Activated T-cell treated with anti-CD3 and anti-CD28 coated beads, Interleukin-2, amount 50 U/mL, for 4 hours (primary cell): ENCODE data around the gene LAMC1. TPM values are rescaled to one million over a fixed set of nuclear protein-coding genes. Genes with fewer than 3 reads are reported as not detected.

Experiments used
- ATAC-seq, 2 donors: fragments of 200-7000 bp; cut with Tn5 transposase; one replicate each; pipeline ENCODE4 v1.10.0; 2021
- DNase-seq: peaks from one replicate; pipeline ENCODE4 v3.0.0-alpha.2; 2020
- H3K27me3 Mint-ChIP-seq: one replicate; pipeline ENCODE4 v1.8.0; 2021; ENCODE audit warnings: low read depth, mixed read lengths
- H3K36me3 Mint-ChIP-seq: one replicate; pipeline ENCODE4 v1.8.0; 2022; ENCODE audit warnings: mixed read lengths; ENCODE audit not compliant: insufficient read depth
- H3K4me1 Mint-ChIP-seq: one replicate; pipeline ENCODE4 v1.8.0; 2021; ENCODE audit warnings: low read depth, mixed read lengths
- H3K4me3 Mint-ChIP-seq: one replicate; pipeline ENCODE4 v1.8.0; 2021; ENCODE audit warnings: mild to moderate bottlenecking, moderate library complexity, mixed read lengths
- H3K9me3 Mint-ChIP-seq: one replicate; pipeline ENCODE4 v1.8.0; 2021; ENCODE audit warnings: mixed read lengths
- total RNA-seq, 3 donors: library from RNA; stranded (reverse); gene quantifications; one replicate each; pipeline ENCODE4 v1.2.1, GENCODE V29; 2021

Gene LAMC1
- total RNA-seq, 3 donors from 2014 or later: 0.61 to 1.0 (median 0.84) TPM

DNA sequence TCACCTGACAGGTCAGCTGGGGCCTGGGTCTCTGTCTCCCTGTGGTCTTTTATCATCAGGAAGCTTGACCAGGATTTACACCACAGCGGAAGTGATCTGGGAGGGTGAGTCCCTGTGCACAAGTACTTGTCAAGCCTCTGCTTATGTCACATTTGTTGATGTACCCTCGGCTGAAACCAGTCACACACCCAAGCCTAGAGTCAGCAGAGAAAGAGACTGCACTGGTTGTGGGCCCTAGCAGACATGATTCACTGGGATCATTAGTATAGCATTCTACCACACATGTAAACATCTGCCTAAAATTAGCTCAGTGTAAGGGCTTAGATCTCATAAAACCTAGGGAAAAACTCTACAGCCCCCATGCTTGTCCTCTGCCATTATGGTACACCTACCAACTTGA lies 83.5 kb downstream of the LAMC1 start:
- no peaks in the 10 kb centered on the region for H3K36me3 Mint-ChIP-seq
- ATAC-seq (no peak), DNase-seq (no peak)
- H3K9me3 Mint-ChIP-seq: no peaks in the 10 kb centered on the region
- H3K27me3 Mint-ChIP-seq: no peaks in the 10 kb centered on the region
- H3K4me1 Mint-ChIP-seq: no peaks in the 10 kb centered on the region
- no peak overlapping the region for H3K4me3 Mint-ChIP-seq

DNA sequence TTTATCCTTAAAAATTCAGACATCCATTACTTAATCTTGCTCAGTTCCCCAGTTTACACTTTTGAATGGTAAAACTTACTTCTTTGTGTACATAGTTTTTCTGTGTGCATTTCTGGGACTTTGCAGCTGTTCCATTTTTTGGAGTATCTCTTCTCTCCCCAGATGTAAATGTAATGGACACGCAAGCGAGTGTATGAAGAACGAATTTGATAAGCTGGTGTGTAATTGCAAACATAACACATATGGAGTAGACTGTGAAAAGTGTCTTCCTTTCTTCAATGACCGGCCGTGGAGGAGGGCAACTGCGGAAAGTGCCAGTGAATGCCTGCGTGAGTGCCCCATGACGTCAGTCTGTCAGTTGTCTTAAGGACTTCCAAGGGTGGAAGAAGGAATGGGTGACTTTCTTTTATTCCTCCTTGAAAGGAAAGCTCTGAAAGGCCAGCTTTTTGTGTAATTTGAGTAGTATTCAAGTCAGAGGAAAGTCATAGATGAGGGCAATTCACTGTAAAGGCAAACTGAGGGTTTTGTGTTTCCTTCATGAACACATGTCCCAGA lies 87.2 kb downstream of the LAMC1 start:
- no peaks in the 10 kb centered on the region for H3K27me3 Mint-ChIP-seq
- DNase-seq: no peak
- ATAC-seq: no peak

DNA sequence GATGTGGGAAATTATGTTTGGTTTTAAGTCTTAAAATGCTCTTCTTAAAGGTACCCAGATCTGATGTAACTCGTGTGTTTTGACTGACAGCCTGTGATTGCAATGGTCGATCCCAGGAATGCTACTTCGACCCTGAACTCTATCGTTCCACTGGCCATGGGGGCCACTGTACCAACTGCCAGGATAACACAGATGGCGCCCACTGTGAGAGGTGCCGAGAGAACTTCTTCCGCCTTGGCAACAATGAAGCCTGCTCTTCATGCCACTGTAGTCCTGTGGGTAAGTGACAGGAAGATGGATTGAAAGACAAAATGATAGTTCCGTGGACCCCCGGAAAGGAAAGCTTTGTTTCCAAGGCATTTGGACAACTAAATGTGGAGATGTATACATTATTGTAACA lies 91.2 kb downstream of the LAMC1 start:
- Mint-ChIP-seq H3K27me3 (no peaks in the 10 kb centered on the region), H3K4me1 (no peaks in the 10 kb centered on the region), H3K36me3 (no peaks in the 10 kb centered on the region), H3K9me3 (no peaks in the 10 kb centered on the region), H3K4me3 (no peak overlapping the region)
- DNase-seq: no peak
- ATAC-seq: no peak

More for the DNA sequence above, 87.2 kb downstream of the LAMC1 start:
- Mint-ChIP-seq H3K4me3 (no peak overlapping the region), H3K36me3 (no peaks in the 10 kb centered on the region), H3K4me1 (no peaks in the 10 kb centered on the region), H3K9me3 (no peaks in the 10 kb centered on the region)

DNA sequence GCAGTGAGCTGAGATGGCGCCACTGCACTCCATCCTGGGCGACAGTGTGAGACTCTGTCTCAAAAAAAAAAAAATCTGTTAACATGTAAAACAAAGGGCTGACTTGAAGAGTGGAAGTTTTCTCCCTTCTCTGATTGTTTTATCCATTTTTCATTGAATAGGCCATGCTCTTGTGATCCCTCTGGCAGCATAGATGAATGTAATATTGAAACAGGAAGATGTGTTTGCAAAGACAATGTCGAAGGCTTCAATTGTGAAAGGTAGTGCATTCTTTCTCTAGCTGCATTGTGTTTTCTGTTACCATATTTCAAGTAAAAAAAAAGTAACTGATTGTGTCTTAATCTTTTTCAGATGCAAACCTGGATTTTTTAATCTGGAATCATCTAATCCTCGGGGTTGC lies 93.2 kb downstream of the LAMC1 start:
- DNase-seq (no peak), ATAC-seq (no peak)
- Mint-ChIP-seq H3K4me3 (no peak overlapping the region), H3K4me1 (no peaks in the 10 kb centered on the region), H3K36me3 (no peaks in the 10 kb centered on the region), H3K9me3 (no peaks in the 10 kb centered on the region), H3K27me3 (no peaks in the 10 kb centered on the region)

DNA sequence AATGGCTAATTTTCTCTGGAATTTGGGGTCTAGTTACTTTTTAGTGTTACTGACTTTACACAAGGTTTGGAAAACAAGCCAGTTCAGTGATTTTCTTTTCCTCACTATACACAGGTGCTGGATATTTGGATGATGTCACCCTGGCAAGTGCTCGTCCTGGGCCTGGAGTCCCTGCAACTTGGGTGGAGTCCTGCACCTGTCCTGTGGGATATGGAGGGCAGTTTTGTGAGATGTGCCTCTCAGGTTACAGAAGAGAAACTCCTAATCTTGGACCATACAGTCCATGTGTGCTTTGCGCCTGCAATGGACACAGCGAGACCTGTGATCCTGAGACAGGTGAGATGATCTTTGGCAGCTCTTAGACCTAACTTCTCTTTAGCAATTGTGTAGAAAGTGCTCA lies 98.4 kb downstream of the LAMC1 start:
- Mint-ChIP-seq H3K9me3 (no peaks in the 10 kb centered on the region), H3K4me1 (peaks cover 1% of the 10 kb centered on the region), H3K4me3 (no peak overlapping the region), H3K36me3 (no peaks in the 10 kb centered on the region), H3K27me3 (no peaks in the 10 kb centered on the region)
- ATAC-seq: no peak
- no peak for DNase-seq

DNA sequence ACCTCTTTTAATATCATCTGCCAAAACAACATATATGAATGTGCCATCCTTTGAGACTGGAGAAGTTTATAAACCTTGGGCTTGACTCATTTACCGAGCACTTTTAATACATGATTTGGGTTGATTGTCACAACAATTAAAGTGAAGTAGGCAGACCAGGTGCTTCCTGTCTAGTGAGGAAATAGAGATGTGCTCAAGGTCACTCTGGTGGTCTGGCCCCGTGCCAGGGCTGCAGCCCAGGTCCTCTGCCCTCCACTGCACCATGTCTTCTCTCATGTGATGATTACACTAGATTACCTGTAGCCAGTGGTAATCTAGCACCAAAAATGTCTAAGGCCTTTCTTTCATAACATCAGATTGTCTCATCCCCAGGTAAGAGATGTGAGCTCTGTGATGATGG lies 101.0 kb downstream of the LAMC1 start:
- peaks cover 1% of the 10 kb centered on the region for H3K4me1 Mint-ChIP-seq

DNA sequence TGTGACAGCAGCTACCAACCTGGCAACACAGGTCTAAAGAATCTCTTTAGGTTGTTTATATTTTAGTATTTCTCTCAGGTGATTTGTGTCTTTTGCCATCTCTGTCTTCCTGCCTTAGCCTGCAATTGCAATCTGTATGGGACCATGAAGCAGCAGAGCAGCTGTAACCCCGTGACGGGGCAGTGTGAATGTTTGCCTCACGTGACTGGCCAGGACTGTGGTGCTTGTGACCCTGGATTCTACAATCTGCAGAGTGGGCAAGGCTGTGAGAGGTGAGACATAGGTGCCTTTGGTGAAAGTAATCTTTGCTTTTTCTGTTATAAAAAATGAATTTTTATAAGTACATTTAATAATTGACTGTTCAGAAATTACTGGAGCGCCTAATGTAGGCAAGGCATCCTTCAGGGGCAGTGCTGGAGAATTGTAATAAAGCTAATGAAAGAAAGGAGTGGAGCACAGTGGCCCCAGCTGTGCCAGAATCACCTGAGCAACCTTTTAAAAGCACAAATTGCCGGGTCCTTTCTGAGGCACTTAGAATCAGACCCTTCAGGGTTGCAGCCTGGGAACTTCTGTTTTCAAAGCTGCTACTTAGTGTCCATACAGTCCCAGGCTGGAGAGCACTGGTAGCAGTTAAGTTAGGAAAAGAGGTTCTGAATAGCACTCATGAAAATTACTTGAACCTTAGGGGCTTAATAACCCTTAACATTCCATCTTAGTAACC lies 102.2 kb downstream of the LAMC1 start:
- Mint-ChIP-seq H3K4me3 (no peak overlapping the region), H3K27me3 (peaks cover 5% of the 10 kb centered on the region), H3K36me3 (no peaks in the 10 kb centered on the region), H3K9me3 (no peaks in the 10 kb centered on the region), H3K4me1 (peaks cover 1% of the 10 kb centered on the region)
- no peak for ATAC-seq
- no peak for DNase-seq

More for the DNA sequence above, 101.0 kb downstream of the LAMC1 start:
- no peaks in the 10 kb centered on the region for H3K9me3 Mint-ChIP-seq
- H3K4me3 Mint-ChIP-seq: no peak overlapping the region
- H3K36me3 Mint-ChIP-seq: no peaks in the 10 kb centered on the region
- peaks cover 5% of the 10 kb centered on the region for H3K27me3 Mint-ChIP-seq
- DNase-seq (no peak), ATAC-seq (no peak)

DNA sequence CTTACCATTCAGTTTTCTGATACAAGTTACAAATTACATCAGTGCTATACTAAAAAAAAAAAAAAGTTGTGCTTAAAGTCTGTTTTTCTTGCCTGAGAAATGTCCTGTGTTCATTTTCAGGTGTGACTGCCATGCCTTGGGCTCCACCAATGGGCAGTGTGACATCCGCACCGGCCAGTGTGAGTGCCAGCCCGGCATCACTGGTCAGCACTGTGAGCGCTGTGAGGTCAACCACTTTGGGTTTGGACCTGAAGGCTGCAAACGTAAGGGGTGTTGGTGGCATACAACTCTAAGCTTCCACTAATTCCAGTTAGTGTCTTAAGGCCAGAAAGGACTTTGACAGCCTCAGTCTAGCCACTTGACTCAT lies 102.8 kb downstream of the LAMC1 start:
- peaks cover 1% of the 10 kb centered on the region for H3K4me1 Mint-ChIP-seq
- no peaks in the 10 kb centered on the region for H3K9me3 Mint-ChIP-seq
- H3K4me3 Mint-ChIP-seq: no peak overlapping the region
- H3K36me3 Mint-ChIP-seq: no peaks in the 10 kb centered on the region
- H3K27me3 Mint-ChIP-seq: peaks cover 5% of the 10 kb centered on the region
- ATAC-seq (no peak), DNase-seq (no peak)

DNA sequence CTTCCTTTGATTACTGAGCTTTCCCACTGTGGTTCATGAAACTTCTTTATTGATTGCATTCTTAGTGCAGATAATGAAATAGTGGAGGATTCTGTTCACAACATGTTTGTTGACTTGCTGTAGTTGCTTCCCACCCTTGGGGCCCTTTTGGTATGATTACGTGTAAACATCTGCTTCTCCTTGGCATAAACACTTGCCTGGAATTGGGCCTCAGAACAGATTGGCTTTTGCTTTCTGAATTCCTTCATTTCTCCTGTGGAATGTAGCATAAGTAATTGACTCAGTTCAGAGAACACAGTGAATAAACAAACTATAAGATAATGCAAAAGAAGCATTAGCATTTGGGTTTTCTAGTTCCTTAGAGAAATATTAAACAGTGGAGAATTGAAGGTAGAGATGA lies 103.3 kb downstream of the LAMC1 start:
- peaks cover 5% of the 10 kb centered on the region for H3K27me3 Mint-ChIP-seq
- ATAC-seq (no peak), DNase-seq (no peak)
- peaks cover 1% of the 10 kb centered on the region for H3K4me1 Mint-ChIP-seq
- H3K9me3 Mint-ChIP-seq: no peaks in the 10 kb centered on the region
- no peak overlapping the region for H3K4me3 Mint-ChIP-seq
- no peaks in the 10 kb centered on the region for H3K36me3 Mint-ChIP-seq

DNA sequence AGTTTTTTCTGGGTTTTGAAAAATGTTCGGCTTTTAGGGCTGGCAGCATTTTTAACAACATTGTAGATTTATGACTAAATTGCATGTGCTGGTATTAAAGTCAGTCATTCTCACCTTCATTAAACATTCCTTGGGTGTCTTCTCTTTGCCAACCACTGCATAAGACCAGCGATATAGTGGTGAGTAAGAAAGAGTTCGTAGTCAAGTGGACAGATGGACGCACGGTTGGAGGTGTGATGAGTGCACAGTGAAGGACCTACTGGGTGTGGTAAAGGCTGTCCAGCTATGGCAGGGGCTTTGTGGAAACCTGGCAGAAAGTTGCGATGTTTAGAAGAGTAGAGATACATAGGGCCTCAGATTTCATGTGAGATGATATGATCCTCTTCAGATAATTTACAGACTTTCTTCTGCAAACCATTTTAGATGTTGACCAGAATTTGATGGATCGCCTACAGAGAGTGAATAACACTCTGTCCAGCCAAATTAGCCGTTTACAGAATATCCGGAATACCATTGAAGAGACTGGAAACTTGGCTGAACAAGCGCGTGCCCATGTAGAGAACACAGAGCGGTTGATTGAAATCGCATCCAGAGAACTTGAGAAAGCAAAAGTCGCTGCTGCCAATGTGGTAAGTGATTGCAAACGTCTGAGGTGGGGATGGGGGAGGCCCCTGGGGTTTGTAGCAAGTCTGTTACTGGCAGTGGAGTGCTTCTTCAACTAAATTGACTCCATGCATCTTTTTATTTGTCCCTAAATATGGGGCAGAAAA lies 106.9 kb downstream of the LAMC1 start:
- H3K4me3 Mint-ChIP-seq: no peak overlapping the region
- H3K36me3 Mint-ChIP-seq: no peaks in the 10 kb centered on the region
- H3K4me1 Mint-ChIP-seq: no peaks in the 10 kb centered on the region
- DNase-seq (no peak), ATAC-seq (no peak)
- H3K9me3 Mint-ChIP-seq: no peaks in the 10 kb centered on the region
- peaks cover 5% of the 10 kb centered on the region for H3K27me3 Mint-ChIP-seq

DNA sequence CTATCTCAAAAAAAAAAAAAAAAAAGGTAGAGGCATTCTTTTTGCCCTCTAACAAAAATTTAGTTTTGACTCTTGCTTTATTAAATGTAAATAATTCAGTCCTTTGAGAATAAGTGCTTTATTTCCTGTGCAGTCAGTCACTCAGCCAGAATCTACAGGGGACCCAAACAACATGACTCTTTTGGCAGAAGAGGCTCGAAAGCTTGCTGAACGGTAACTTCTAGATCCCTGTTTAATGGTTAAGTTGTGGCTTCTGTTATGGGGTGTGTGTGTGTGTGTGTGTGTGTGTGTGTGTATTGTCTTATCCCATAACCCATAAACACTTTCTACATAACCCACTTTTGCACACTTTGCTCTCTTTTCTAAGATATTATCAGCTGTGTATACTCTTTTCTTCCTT lies 107.9 kb downstream of the LAMC1 start:
- DNase-seq: no peak
- Mint-ChIP-seq H3K27me3 (peaks cover 5% of the 10 kb centered on the region), H3K4me1 (no peaks in the 10 kb centered on the region), H3K36me3 (no peaks in the 10 kb centered on the region), H3K4me3 (no peak overlapping the region), H3K9me3 (no peaks in the 10 kb centered on the region)
- no peak for ATAC-seq

DNA sequence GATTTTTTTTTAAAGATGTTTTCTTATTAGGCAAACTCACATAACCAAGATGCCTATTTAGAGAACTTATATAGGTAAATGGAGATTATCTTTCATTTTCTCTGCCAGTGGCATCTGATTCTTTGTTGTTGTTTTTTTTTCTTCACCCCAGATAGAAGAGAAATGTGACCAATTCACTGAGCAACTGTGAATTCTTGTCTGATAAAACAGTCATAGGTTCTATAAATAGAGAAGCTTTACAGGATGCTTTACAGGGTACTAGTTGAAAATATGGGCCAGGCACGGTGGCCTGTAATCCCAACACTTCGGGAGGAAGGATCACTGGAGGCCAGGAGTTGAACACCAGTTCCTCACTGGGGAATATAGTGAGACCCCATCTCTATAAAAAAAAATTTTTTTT lies 112.1 kb downstream of the LAMC1 start:
- H3K27me3 Mint-ChIP-seq: no peaks in the 10 kb centered on the region
- no peaks in the 10 kb centered on the region for H3K9me3 Mint-ChIP-seq
- DNase-seq (no peak), ATAC-seq (no peak)
- no peaks in the 10 kb centered on the region for H3K4me1 Mint-ChIP-seq
- H3K4me3 Mint-ChIP-seq: no peak overlapping the region
- no peaks in the 10 kb centered on the region for H3K36me3 Mint-ChIP-seq

DNA sequence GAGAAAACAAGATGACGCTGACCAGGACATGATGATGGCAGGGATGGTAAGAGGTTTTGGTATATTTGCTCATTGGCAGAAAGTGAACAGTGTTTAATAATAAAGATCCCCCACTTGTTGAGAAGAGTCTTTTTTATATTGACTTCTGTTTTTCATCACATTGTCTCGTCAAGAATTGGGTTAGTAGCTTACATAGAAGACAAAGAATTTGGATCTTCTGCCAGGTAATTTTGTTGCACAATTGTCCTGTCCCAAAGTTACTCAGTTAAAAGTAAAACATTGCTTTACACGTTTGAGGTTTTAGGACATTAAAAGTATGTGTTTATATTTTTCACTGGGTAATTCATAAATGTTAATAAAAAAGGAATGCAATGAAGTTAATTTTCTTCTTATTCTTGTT lies 114.6 kb downstream of the LAMC1 start:
- Mint-ChIP-seq H3K4me1 (no peaks in the 10 kb centered on the region), H3K9me3 (no peaks in the 10 kb centered on the region), H3K27me3 (no peaks in the 10 kb centered on the region), H3K4me3 (no peak overlapping the region), H3K36me3 (no peaks in the 10 kb centered on the region)
- no peak for DNase-seq
- ATAC-seq: no peak

DNA sequence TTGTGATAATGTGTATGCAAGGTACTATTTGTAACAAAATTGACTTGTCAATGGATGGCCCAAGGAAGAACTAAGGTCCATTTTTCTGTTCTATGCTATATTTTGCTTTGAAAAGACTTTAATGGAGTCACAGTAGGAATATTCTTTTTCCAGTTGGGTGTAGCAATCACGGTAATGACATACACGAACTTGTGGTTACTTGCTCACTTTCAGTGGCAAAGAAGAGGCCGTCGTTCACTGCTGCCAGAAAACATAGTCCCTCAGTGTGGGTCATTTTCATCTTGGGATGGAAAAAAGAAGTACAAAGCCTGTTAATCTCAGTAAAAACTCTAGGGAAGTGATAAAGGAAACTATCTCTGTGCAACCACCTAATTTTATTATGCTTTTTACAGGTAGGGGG lies 115.1 kb downstream of the LAMC1 start:
- ATAC-seq: no peak
- no peaks in the 10 kb centered on the region for H3K9me3 Mint-ChIP-seq
- no peaks in the 10 kb centered on the region for H3K4me1 Mint-ChIP-seq
- no peaks in the 10 kb centered on the region for H3K27me3 Mint-ChIP-seq
- DNase-seq: no peak
- no peaks in the 10 kb centered on the region for H3K36me3 Mint-ChIP-seq
- H3K4me3 Mint-ChIP-seq: no peak overlapping the region
